Measurements from ENCODE around the gene GNL3. TPM values are rescaled to one million over a fixed set of nuclear protein-coding genes. Genes with fewer than 3 reads are reported as not detected.

GNL3 gene
- total and polyA plus RNA-seq, 2 donors from 2014 or later: 27.9 to 47.8 TPM

GRCh38 chr3:52714335-52715302, 28.8 kb downstream of the GNL3 start:
- Histone ChIP-seq H3K9me3 (ENCODE audit: control insufficient read depth in 2 of 3, insufficient read depth in 1 of 3, low read length in 3 of 3) (no peaks in the 10 kb centered on the region), H3K9ac (ENCODE audit: low read length in 3 of 3) (no peak overlapping the region), H3K27me3 (ENCODE audit: control insufficient read depth, insufficient read depth, low read length) (no peaks in the 10 kb centered on the region), H3K27ac (ENCODE audit: low read depth in 2 of 2, low read length in 2 of 2) (no peak overlapping the region), H3K4me1 (ENCODE audit: control insufficient read depth in 2 of 3, insufficient read depth in 2 of 3, low read depth in 1 of 3, low read length in 3 of 3) (peaks cover 0 to 3% (median 3%) of the 10 kb centered on the region in 3 donors), H3K36me3 (ENCODE audit: control insufficient read depth in 2 of 3, insufficient read depth in 3 of 3, low read length in 3 of 3) (peaks cover 0 to 4% (median 0%) of the 10 kb centered on the region in 3 donors), H3K4me3 (ENCODE audit: low read length in 3 of 3) (peak overlapping the region in 1 of 3 donors; percentile 29)
- no peak for TF ChIP-seq CTCF (IDR thresholded peaks at IDR 0.05; ENCODE audit: borderline replicate concordance, extremely low read depth, insufficient read depth)
- DNase-seq (peak; percentile 30 to 76 (median 54)), FAIRE-seq (no peak)
- intact Hi-C loops (cut with DNase I): no loop called here

GRCh38 chr3:52715714-52716305, 30.0 kb downstream of the GNL3 start:
- DNase-seq: no peak
- H3K9ac ChIP-seq (ENCODE audit: low read length in 3 of 3): no peak overlapping the region
- no peak for TF ChIP-seq CTCF (IDR thresholded peaks at IDR 0.05; ENCODE audit: borderline replicate concordance, extremely low read depth, insufficient read depth)
- peaks cover 0 to 4% (median 0%) of the 10 kb centered on the region in 3 donors for H3K36me3 ChIP-seq (ENCODE audit: control insufficient read depth in 2 of 3, insufficient read depth in 3 of 3, low read length in 3 of 3)
- FAIRE-seq: no peak
- H3K4me3 ChIP-seq (ENCODE audit: low read length in 3 of 3): no peak overlapping the region
- intact Hi-C loops (cut with DNase I): no loop called here
- peaks cover 0 to 3% (median 3%) of the 10 kb centered on the region in 3 donors for H3K4me1 ChIP-seq (ENCODE audit: control insufficient read depth in 2 of 3, insufficient read depth in 2 of 3, low read depth in 1 of 3, low read length in 3 of 3)
- H3K27me3 ChIP-seq (ENCODE audit: control insufficient read depth, insufficient read depth, low read length): no peaks in the 10 kb centered on the region
- H3K27ac ChIP-seq (ENCODE audit: low read depth in 2 of 2, low read length in 2 of 2): no peak overlapping the region
- H3K9me3 ChIP-seq (ENCODE audit: control insufficient read depth in 2 of 3, insufficient read depth in 1 of 3, low read length in 3 of 3): no peaks in the 10 kb centered on the region

- Histone ChIP-seq H3K9me3 (ENCODE audit: control insufficient read depth in 2 of 3, insufficient read depth in 1 of 3, low read length in 3 of 3) (no peaks in the 10 kb centered on the region), H3K27me3 (ENCODE audit: control insufficient read depth, insufficient read depth, low read length) (no peaks in the 10 kb centered on the region), H3K36me3 (ENCODE audit: control insufficient read depth in 2 of 3, insufficient read depth in 3 of 3, low read length in 3 of 3) (peaks cover 0 to 4% (median 0%) of the 10 kb centered on the region in 3 donors), H3K27ac (ENCODE audit: low read depth in 2 of 2, low read length in 2 of 2) (no peak overlapping the region), H3K4me3 (ENCODE audit: low read length in 3 of 3) (no peak overlapping the region), H3K9ac (ENCODE audit: low read length in 3 of 3) (no peak overlapping the region), H3K4me1 (ENCODE audit: control insufficient read depth in 2 of 3, insufficient read depth in 2 of 3, low read depth in 1 of 3, low read length in 3 of 3) (peaks cover 0 to 3% (median 3%) of the 10 kb centered on the region in 3 donors)
- FAIRE-seq: no peak
- no peak for TF ChIP-seq CTCF (IDR thresholded peaks at IDR 0.05; ENCODE audit: borderline replicate concordance, extremely low read depth, insufficient read depth)
- DNase-seq: no peak
- intact Hi-C loops (cut with DNase I): no loop called here
Observed at GRCh38 chr3:52719618-52720017, 33.8 kb downstream of the GNL3 start.
